Globus pallidus (tissue), 1 donor: Measurements from ENCODE around the gene PARD6B.
"Not testable (repeated sequence)": the region's sequence is repeated elsewhere in the genome, so short reads cannot be mapped to it uniquely, and the experiment has no call there.

Experiments
- DNase-seq: peaks from one replicate; pipeline ENCODE4 v3.0.0-alpha.2; 2015; ENCODE audit warnings: low spot score

Gene PARD6B

GRCh38 chr20:50746138-50746940 lies 15.0 kb downstream of the PARD6B start:
- DNase-seq = no peak

DNA sequence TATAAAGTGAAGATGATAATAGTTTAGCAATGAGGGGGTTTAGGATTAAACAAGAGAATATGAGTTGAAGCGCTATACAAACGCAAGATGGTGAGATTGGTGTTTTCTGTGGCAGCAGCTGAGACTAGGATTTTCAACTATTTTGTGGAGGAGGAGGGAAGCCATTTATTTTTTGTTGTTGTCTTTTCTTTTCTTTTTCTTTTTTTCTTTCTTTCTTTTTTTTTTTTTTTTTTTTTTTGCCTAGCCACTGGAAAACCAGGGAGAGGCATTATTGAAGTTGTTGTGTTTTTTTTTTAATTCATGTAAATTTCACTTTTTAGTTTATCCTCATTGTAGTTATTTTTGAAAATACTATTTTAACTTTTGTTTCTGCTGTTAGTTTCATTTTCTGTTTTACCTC lies 15.9 kb downstream of the PARD6B start:
- DNase-seq = no peak

DNA sequence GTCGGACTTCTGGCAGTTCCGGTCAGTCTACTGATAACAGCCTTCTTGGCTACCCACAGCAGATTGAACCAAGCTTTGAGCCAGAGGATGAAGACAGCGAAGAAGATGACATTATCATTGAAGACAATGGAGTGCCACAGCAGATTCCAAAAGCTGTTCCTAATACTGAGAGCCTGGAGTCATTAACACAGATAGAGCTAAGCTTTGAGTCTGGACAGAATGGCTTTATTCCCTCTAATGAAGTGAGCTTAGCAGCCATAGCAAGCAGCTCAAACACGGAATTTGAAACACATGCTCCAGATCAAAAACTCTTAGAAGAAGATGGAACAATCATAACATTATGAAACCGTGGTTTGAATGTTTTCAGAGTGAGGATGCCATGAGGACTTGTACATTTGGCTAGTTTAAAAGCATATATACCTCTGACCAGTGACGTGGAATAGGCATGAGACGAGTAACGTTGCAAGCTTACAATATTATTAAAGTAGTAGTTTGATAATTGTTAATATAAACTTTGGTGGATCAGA lies 18.8 kb downstream of the PARD6B start:
- DNase-seq = no peak

GRCh38 chr20:50753152-50753551 lies 21.8 kb downstream of the PARD6B start:
- no peak for DNase-seq

- no peak for DNase-seq
These were observed 23.0 kb downstream of the PARD6B start for GRCh38 chr20:50754420-50754819.

DNA sequence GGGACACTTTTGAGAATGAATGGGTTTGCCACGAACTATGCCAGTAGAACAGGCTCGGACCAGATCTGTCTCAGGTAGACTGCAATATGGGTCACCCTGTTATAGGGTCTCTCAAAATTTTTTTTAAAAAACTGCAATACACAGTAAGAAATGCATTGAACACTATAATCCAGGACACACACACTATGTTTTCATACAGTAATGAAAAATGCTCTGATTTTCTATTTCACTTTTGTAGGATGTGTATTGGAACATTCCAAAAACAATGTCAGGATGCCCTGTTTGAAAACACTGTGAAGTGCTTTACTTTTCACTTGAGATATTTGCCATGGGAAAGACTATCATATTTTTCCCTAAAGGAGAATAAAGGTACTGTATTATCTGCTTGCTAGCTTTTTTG lies 25.1 kb downstream of the PARD6B start:
- DNase-seq = no peak

- no peak for DNase-seq
These were observed 27.1 kb downstream of the PARD6B start for GRCh38 chr20:50758469-50758868.

GRCh38 chr20:50758992-50759391 lies 27.6 kb downstream of the PARD6B start:
- DNase-seq = no peak

DNA sequence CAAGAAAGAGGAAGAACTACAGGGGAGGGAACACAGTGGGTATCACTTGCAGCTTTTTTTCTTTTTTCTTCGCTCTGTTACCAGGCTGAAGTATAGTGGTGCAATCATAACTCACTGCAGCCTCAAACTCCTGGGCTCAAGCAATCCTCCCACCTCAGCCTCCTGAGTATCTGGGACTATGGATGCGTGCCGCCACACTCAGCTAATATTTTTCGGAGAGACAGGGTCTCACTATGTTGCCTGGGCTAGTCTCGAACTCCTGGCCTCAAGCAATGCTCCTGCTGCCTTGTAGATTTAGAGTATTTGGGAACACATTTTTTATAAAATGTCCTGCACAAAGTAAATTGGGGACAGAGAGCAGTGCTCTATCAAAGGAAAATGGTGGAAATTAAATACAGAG lies 28.3 kb downstream of the PARD6B start:
- no peak for DNase-seq

GRCh38 chr20:50762045-50762422 lies 30.7 kb downstream of the PARD6B start:
- no peak for DNase-seq

GRCh38 chr20:50762435-50763220 lies 31.2 kb downstream of the PARD6B start:
- peak; percentile 94 for DNase-seq

- not testable (repeated sequence) for DNase-seq
These were observed 32.4 kb downstream of the PARD6B start for GRCh38 chr20:50763550-50764458.

DNA sequence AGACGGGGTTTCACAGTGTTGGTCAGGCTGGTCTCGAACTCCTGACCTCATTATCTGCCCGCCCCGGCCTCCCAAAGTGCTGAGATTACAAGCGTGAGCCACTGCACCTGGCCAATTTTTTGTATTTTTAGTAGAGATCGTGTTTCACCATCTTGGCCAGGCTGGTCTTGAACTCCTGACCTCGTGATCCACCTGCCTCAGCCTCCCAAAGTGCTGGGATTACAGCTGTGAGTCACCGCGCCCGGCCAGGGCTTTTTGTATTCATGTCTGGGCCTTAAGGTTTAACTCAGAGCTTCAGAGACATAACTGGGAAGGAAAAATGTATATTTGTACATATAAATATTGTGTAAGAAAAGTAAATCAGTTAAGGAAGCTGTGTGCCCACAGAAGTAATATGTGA lies 33.9 kb downstream of the PARD6B start:
- DNase-seq = not testable (repeated sequence)

- no peak for DNase-seq
These were observed 34.3 kb downstream of the PARD6B start for GRCh38 chr20:50765674-50766073.

GRCh38 chr20:50766955-50767809 lies 35.8 kb downstream of the PARD6B start:
- DNase-seq = not testable (repeated sequence)

DNA sequence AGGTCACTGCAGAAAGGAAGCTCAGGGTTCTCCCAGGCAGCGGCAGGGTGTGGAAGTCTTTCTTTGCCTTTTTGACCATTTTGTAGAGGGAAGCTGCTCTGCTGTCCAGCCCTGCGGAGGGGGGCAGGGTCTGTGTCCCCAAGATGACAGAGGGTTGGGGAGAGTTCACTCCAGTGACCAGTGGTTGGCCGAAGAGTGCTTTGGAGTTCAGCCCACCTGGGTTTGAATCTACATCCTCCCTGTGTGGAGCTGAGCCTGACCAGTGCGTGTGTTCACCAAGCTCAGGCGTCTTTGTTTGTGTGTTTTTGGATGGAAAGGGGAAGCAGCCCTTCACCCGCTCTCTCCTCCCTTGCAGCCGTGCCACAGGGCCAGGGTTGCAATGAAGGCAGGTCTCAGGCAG lies 37.6 kb downstream of the PARD6B start:
- not testable (repeated sequence) for DNase-seq

- not testable (repeated sequence) for DNase-seq
These were observed 38.2 kb downstream of the PARD6B start for GRCh38 chr20:50769551-50770085.

DNA sequence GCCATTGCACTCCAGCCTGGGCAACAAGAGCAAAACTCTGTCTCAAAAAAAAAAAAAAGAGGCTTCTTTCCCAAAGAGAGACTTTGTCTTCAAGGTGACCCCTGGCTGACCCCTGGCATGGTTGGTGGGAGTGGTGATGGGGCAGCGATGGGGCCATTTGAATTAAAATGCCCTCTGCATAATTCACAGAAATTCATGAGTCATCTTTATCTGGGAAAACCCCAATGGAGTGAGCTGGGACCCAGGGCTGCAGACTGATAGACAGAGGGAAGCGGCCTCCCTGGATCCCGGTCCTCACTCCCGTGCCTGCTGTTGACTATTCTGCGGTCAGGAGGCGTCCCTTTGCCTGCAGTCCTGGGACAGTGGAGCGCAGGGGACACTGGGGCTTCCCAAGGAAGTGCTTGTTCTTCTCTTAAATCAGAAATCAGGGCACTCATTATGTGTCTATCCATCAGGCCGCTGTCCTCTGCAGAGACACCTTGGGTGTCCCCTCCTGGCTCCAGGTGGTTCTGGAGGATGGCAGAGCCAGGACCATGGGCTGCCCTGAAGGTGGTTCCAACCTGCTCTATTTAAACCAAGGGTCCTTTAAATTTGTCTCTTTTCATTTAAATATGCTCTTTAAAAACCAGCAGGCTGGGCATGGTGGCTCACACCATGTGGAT lies 40.2 kb downstream of the PARD6B start:
- not testable (repeated sequence) for DNase-seq

DNA sequence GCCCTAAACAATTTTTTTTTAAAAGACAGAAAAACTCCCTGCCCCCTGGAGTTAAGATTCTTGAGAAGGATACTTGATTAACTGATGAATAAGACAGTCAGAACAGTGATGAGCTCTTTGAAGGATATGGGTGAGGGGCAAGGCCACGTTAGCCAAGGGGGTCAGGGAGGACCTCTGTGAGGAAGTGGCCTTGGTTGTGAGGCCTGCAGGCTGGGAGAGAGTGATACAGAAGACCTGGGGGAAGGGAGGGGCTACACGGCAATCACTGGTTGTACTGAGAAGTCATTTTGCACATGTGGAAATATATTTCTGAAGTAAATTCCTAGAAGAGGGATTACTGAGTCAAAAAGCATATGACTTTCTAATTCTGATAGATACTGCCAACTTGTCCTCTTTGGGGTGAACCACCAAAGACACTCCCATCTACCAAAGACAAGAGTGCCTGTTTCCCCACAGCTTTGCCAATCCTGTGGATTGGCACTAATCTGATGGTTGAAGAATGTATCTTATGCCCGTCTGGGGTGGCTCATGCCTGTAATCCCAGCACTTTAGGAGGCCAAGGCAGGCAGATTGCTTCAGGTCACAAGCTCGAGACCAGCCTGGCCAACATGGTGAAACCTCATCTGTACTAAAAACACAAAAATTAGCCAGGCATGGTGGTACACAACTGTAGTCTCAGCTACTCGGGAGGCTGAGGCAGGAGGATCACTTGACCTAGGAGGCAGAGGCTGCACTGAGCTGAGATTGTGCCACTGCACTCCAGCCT lies 41.2 kb downstream of the PARD6B start:
- no peak for DNase-seq
